Cardiac muscle cell (in vitro differentiated cells and primary cell): ENCODE measurements around the gene UNC80. TPM values are rescaled to one million over a fixed set of nuclear protein-coding genes. Genes with fewer than 3 reads are reported as not detected.

Experiments used
- DNase-seq, 2 donors: peaks; one replicate each; pipeline versions ENCODE4 v3.0.0 to v3.0.0-alpha.2; 2010 to 2017; ENCODE audit warnings: low read depth in 1 of 2, low spot score in 1 of 2
- H3K27ac ChIP-seq: fragments of 200-600 bp; sonication (generic); 2 replicates; pipeline ENCODE4 v1.5.1; 2016
- H3K27me3 ChIP-seq: fragments of 200-600 bp; sonication (generic); 2 replicates; pipeline ENCODE4 v1.6.0; 2016; ENCODE audit warnings: control low read depth
- H3K36me3 ChIP-seq: fragments of 200-600 bp; sonication (generic); 2 replicates; pipeline ENCODE4 v1.5.1; 2016; ENCODE audit warnings: control low read depth
- H3K4me1 ChIP-seq: fragments of 200-600 bp; sonication (generic); 2 replicates; pipeline ENCODE4 v1.8.1; 2017; ENCODE audit warnings: low read depth, mild to moderate bottlenecking, mixed run types
- H3K4me3 ChIP-seq: fragments of 200-600 bp; sonication (generic); 2 replicates; pipeline ENCODE4 v1.5.1; 2016; ENCODE audit warnings: mild to moderate bottlenecking
- H3K9me3 ChIP-seq: fragments of 200-600 bp; sonication (generic); 2 replicates; pipeline ENCODE4 v1.5.1; 2017; ENCODE audit warnings: low read depth, mild to moderate bottlenecking, control low read depth
- polyA plus RNA-seq: library from polyadenylated mRNA; unstranded; fragments of >200 nt; fragmentation: Nextera tagmentation; extraction: Ambion mirVana; gene quantifications from 2 replicates; pipeline ENCODE4 v1.2.1, GENCODE V29; 2016
- total RNA-seq: library from RNA; depleted of rRNA; stranded (reverse); fragments of >200 nt; gene quantifications from 2 replicates; pipeline ENCODE4 v1.2.3, GENCODE V29; 2016
- TF ChIP-seq, protein P1 (sequence below): IDR thresholded peaks from 2 replicates; pipeline ENCODE4 v1.5.1; 2012; ENCODE audit warnings: low read depth, mild to moderate bottlenecking, low read length

The UNC80 gene
- total and polyA plus RNA-seq, 2 experiments from 2014 or later = 0.39 to 0.54 TPM

DNA sequence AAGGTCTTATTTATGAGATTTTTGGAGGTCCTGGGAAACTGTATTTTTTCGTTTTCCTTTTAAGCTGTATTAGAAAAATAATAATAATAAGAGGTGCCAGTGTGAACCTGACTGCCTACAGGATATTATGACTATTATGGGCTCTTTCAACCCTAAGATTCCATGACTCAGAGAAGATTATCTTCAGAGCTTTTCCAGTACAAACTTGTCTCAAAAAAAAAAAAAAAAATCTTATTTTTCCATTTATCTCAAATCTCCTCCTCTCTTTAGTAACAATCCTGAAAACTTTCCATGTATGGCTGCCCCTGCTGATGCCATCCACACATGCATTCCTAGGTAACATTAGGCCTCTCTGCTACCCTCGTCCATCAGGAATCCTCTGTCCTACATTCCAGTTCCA, 194.1 kb downstream of the UNC80 start:
- no peaks in the 10 kb centered on the region for H3K27me3 ChIP-seq

DNA sequence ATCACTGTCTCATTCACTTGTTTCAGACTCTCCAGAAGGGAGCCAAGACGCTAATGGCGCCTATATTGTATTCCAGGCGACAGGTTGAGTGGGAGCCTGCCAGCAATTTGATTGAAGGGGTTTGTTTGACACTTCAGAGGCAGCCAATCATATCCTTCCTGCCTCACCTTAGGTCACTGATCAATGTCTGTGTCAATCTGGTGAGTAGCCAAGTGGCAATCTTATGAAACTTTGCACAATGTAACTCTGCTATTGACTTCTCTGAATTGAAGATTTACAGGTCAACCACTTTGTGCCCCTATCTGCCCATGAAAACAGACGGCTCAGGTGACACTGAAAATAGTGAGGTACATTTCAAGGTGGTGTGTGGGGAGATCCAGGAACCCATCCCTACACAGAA, 198.1 kb downstream of the UNC80 start:
- no peak overlapping the region for H3K27ac ChIP-seq
- H3K9me3 ChIP-seq = no peaks in the 10 kb centered on the region
- no peak for DNase-seq
- H3K4me3 ChIP-seq = no peak overlapping the region
- H3K4me1 ChIP-seq = no peaks in the 10 kb centered on the region
- TF ChIP-seq, protein P1, sequence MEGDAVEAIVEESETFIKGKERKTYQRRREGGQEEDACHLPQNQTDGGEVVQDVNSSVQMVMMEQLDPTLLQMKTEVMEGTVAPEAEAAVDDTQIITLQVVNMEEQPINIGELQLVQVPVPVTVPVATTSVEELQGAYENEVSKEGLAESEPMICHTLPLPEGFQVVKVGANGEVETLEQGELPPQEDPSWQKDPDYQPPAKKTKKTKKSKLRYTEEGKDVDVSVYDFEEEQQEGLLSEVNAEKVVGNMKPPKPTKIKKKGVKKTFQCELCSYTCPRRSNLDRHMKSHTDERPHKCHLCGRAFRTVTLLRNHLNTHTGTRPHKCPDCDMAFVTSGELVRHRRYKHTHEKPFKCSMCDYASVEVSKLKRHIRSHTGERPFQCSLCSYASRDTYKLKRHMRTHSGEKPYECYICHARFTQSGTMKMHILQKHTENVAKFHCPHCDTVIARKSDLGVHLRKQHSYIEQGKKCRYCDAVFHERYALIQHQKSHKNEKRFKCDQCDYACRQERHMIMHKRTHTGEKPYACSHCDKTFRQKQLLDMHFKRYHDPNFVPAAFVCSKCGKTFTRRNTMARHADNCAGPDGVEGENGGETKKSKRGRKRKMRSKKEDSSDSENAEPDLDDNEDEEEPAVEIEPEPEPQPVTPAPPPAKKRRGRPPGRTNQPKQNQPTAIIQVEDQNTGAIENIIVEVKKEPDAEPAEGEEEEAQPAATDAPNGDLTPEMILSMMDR = no peak
- H3K36me3 ChIP-seq = no peaks in the 10 kb centered on the region
- H3K27me3 ChIP-seq = no peaks in the 10 kb centered on the region

More for the DNA sequence above, 194.1 kb downstream of the UNC80 start:
- Histone ChIP-seq H3K36me3 (no peaks in the 10 kb centered on the region), H3K27ac (no peak overlapping the region), H3K9me3 (no peaks in the 10 kb centered on the region), H3K4me3 (no peak overlapping the region), H3K4me1 (no peaks in the 10 kb centered on the region)
- DNase-seq = no peak
- TF ChIP-seq, protein P1 = no peak

DNA sequence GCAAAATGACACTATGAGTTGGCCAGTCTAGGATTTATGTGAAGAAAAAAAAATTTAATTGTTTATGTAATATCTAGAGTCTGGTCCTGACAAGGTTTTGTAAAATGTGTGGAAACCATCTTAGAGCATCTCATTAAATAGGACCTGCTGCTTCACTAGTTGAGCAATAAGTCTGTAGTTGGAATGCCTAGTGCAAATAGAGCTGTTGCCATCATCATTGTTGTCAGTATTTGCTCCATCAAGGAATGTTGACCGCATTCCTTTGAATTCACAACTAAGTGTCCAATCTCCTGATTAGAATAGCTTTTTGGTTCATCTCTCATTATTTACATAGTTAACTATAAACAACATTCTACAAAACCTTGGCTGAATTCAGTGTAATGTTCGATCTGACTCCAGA, 198.6 kb downstream of the UNC80 start:
- no peaks in the 10 kb centered on the region for H3K27me3 ChIP-seq
- no peaks in the 10 kb centered on the region for H3K36me3 ChIP-seq
- H3K27ac ChIP-seq = no peak overlapping the region
- H3K4me3 ChIP-seq = no peak overlapping the region
- no peak for DNase-seq
- H3K9me3 ChIP-seq = no peaks in the 10 kb centered on the region
- H3K4me1 ChIP-seq = no peaks in the 10 kb centered on the region
- TF ChIP-seq, protein P1 = no peak

DNA sequence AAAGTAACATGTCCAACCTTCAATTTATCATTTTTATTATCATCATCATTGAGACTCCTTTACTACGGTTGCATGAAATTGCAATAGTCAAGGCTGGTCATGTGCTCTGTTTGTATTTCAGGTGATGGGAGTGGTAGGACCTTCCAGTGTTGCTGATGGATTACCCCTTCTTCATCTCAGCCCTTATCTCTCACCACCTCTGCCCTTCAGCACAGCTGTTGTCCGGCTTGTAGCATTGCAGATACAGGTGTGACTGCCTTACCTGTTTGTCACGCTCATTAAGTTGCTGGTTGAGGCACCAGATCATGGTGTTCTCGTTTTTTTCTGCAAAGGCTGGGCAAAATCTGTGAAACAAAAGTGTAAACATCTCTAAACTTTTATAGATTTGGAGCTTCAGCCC, 199.1 kb downstream of the UNC80 start:
- no peak overlapping the region for H3K4me3 ChIP-seq
- no peak for DNase-seq
- H3K9me3 ChIP-seq = no peaks in the 10 kb centered on the region
- H3K36me3 ChIP-seq = no peaks in the 10 kb centered on the region
- H3K27ac ChIP-seq = no peak overlapping the region
- no peaks in the 10 kb centered on the region for H3K4me1 ChIP-seq
- H3K27me3 ChIP-seq = no peaks in the 10 kb centered on the region
- TF ChIP-seq, protein P1 = no peak

DNA sequence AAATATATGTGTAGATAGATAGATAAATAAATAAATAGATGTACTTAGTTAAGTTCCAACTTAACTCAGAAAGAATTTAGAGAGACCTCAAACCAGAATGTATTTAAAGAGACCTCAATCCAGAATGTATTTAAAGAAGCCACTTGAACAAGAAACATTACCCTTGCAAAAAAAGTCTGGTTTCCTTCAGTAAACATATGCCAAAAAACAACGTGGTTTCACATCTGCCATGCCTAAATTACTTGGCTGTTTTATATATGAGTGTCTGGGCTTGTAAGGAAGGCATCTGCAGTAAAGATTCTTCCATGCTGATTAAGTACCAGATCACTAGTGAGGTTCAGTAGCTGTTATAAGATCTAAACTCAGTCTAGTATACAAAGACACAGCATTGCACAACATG, 201.7 kb downstream of the UNC80 start:
- H3K4me1 ChIP-seq = no peaks in the 10 kb centered on the region
- TF ChIP-seq, protein P1 = no peak
- no peaks in the 10 kb centered on the region for H3K27me3 ChIP-seq
- no peak for DNase-seq
- no peak overlapping the region for H3K27ac ChIP-seq
- no peaks in the 10 kb centered on the region for H3K36me3 ChIP-seq
- H3K9me3 ChIP-seq = no peaks in the 10 kb centered on the region
- H3K4me3 ChIP-seq = no peak overlapping the region

DNA sequence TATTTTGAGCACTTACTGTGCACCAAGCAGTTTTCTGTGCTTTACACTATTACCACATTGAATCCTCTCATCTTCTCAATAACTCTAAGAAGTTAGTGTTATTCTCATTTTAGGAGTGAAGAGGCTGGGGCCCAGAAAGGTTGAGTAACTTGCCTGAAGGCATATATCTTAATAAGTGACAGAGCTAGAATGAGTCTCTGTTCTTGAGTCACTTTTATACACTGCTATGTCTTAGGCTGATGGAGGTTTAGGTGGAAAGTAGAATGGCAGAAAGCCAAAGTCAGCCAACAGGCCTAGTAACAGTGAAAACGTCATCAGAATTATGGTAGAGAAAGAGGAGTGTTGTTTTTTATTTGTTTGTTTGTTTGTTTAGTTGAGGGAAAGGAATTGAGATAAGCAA, 202.9 kb downstream of the UNC80 start:
- no peak for DNase-seq
- Histone ChIP-seq H3K27ac (no peak overlapping the region), H3K27me3 (no peaks in the 10 kb centered on the region), H3K4me3 (no peak overlapping the region), H3K4me1 (no peaks in the 10 kb centered on the region), H3K9me3 (no peaks in the 10 kb centered on the region), H3K36me3 (no peaks in the 10 kb centered on the region)
- TF ChIP-seq, protein P1 = no peak
